Fibroblast of skin of scalp (primary cell): ENCODE data around the gene SLFN14.
"Not testable (repeated sequence)": the region's sequence is repeated elsewhere in the genome, so short reads cannot be mapped to it uniquely, and the experiment has no call there.

Experiments
- DNase-seq: peaks from one replicate; pipeline ENCODE4 v3.0.0-alpha.2; 2013

Gene SLFN14

DNA sequence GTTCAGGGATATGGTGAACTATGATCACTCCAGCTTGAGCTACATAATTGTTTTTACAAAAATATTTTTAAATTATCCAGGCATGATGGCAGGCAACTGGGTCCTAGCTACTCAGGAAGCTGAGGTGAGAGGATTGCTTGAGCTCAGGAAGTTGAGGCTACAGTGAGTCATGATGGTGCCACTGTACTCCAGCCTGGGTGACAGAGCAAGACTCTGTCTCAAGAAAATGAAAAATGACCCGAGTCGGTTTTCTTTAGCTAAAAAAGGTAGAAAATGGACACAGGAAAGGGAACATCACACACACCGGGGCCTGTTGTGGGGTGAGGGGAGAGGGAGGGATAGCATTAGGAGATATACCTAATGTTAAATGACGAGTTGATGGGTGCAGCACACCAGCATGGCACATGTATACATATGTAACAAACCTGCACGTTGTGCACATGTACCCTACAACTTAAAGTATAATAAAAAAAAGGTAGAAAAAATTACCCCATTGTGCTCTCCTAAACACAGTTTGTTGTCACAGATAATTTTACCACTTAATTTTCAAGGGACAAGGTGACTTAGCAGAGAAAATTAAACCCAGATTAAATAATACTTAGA lies 38.9 kb downstream of the SLFN14 start:
- DNase-seq, result not testable (repeated sequence)

DNA sequence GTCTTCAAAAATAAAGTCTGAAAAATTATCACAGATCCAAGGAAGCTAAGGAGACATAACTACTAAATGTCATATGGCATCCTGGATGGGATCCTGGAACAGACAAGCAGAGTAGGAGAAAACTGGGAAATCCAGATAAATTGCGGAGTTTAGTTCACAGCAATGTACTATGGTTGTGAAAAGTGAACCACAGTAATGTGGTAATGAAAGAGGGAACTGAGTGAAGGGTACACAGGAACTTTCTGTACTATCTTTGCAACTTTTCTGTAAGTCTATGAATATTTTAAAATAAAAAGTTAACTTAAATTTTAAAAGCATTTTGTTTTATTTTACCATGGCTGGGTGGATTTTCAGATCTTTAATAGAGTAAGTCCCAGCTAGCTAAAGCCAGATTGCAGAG lies 39.5 kb downstream of the SLFN14 start:
- DNase-seq, result no peak

DNA sequence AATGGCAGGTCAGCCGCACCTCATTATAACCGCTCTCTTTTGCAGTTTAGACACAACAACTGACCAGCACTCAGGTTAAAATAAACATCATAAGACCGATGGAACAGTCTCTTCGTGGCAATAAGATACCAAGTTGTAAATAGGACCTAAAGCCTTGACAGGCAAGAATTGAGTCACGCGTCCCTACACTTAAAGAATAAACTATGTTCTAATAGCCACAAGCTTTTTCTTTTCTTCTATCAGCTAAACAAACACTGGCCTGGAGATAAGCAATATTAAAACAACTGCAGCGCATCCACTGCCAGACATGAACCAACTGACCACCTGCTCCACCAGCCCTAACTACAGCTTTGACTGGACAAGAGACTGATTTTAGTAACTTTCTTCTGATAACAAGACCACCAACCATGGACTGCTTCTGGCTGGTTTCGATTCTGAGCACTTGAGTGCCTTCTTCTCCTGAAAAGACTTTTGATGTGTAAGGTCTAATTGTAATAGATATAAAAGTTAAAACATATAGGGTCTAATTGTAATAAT lies 40.6 kb downstream of the SLFN14 start:
- DNase-seq, result no peak

DNA sequence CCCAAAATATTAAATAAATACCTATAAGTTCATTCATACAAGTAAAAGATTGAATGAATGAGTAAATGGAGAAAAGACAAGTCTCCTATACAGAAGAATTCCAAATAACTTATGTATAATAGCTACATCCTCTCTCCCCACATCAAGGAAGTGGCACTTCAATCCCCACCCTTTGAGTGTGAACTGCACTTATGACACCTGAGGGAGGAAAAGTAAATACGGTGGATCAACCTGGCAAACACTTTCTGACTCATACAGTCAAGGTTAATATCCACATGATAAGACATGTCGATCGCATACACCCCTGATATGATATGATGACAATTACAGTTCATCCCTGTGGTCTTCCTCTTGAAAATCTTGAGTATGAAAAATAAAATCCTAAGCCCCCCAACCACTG lies 41.2 kb downstream of the SLFN14 start:
- no peak for DNase-seq

DNA sequence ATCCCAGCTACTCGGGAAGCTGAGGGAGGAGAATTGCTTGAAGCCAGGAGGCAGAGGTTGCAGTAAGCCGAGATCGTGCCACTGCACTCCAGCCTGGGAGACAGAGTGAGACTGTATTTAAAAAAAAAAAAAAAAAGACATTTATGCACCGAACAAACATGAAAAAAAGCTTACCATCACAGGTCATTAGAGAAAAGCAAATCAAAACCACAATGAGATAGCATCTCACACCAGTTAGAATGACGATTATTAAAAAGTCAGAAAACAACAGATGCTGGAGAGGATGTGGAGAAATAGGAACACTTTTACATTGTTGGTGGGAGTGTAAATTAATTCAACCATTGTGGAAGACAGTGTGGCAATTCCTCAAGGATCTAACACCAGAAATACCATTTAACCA lies 42.2 kb downstream of the SLFN14 start:
- not testable (repeated sequence) for DNase-seq

DNA sequence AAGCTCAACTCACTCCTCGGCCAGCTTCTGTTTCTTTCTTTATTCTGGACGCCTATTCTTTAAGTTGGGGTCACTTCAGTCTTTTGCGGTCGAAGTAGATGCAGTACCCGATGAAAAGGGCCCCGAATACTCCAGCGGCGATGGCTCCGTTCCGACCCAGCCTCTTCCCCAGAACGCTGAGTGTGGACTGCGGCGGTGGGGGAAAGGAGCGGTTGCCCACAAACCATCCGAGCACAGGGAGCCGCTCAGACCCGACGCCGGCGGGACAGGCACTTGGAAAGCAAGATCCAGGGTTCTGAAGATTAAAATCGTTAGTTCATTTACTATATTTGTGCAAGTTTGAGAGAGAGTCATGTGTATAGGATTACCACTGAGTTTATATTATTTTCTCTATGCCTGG lies 45.6 kb downstream of the SLFN14 start:
- no peak for DNase-seq

DNA sequence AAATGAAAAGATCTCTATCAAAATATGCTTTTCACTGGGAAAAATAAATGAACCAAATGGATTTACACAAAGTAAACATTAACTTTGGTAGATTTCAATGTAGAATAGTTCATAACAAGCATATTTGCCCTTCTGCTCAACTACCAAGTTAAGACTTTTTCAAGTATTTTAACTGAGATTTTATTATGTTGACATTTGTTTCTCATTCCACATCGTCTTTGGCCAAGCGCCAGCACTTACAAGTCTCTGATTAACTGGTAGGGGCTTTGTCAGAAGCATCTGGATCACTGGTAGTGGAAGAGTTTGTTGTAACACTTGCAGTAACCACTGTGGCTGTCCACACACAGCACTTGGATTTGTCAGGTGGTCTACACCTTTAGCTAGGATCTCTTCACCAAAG lies 46.1 kb downstream of the SLFN14 start:
- peak; percentile 18 for DNase-seq
